Measurements from ENCODE around the gene THOC7. TPM values are rescaled to one million over a fixed set of nuclear protein-coding genes. Genes with fewer than 3 reads are reported as not detected.

THOC7 gene
- total RNA-seq, 1 donor from 2014 or later, result 141 TPM

GRCh38 chr3:63900459-63900858, 36.9 kb upstream of the THOC7 start:
- no peak for TF ChIP-seq CTCF (IDR thresholded peaks at IDR 0.05)
- DNase-seq (ENCODE audit: low spot score), result no peak
- no peak overlapping the region for H3K27ac ChIP-seq
- no peaks in the 10 kb centered on the region for H3F3A ChIP-seq (ENCODE audit: low read depth)
- no peak overlapping the region for H3K4me3 ChIP-seq
- Mint-ChIP-seq H3K36me3 (peaks cover 10% of the 10 kb centered on the region), H3K4me3 (no peak overlapping the region), H3K4me1 (peaks cover 3% of the 10 kb centered on the region), H3K27ac (no peak overlapping the region), H3K27me3 (ENCODE audit: insufficient read depth, low read depth) (peaks cover 2% of the 10 kb centered on the region), H3K9me3 (no peaks in the 10 kb centered on the region)
- H3K79me2 ChIP-seq (ENCODE audit: low read depth), result peaks cover 33% of the 10 kb centered on the region
- no peak overlapping the region for H3K4me2 ChIP-seq
- H3K36me3 ChIP-seq, result no peaks in the 10 kb centered on the region
- no peak overlapping the region for H3K9ac ChIP-seq
- H3K9me3 ChIP-seq (ENCODE audit: low read depth), result no peaks in the 10 kb centered on the region
- H3K4me1 ChIP-seq, result peaks cover 5% of the 10 kb centered on the region
- H3K27me3 ChIP-seq, result no peaks in the 10 kb centered on the region
- H2AFZ ChIP-seq (replicated peaks), result no peak overlapping the region
- no peaks in the 10 kb centered on the region for H4K20me1 ChIP-seq (ENCODE audit: low read depth)

DNA sequence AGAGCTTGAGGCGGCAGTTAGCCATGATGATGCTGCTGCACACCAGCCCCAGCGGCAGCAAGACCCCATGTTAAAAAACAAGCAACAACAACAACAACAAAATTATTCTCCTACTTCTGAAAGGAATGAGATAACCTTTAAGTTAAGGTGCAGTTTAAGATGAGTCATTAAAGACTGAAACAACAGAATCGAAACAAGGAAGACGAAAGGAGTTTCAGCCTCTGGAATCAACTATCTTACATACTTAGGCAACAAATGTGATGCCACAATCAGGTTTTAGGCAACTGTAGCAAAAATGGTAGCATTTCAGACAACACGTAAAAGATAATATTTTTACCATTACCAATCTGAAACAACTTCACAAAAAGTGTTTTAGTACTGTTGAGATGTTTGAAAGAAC, 36.4 kb upstream of the THOC7 start:
- no peaks in the 10 kb centered on the region for H3K36me3 ChIP-seq
- no peak overlapping the region for H3K4me3 ChIP-seq
- H3K27me3 ChIP-seq, result no peaks in the 10 kb centered on the region
- peaks cover 10% of the 10 kb centered on the region for H3K4me1 ChIP-seq
- H3K9ac ChIP-seq, result no peak overlapping the region
- H3K9me3 ChIP-seq (ENCODE audit: low read depth), result no peaks in the 10 kb centered on the region
- Mint-ChIP-seq H3K4me1 (peaks cover 3% of the 10 kb centered on the region), H3K9me3 (no peaks in the 10 kb centered on the region), H3K4me3 (no peak overlapping the region), H3K27ac (no peak overlapping the region), H3K27me3 (ENCODE audit: insufficient read depth, low read depth) (peaks cover 2% of the 10 kb centered on the region), H3K36me3 (peaks cover 10% of the 10 kb centered on the region)
- H3K79me2 ChIP-seq (ENCODE audit: low read depth), result peaks cover 33% of the 10 kb centered on the region
- no peak overlapping the region for H2AFZ ChIP-seq (replicated peaks)
- H3K27ac ChIP-seq, result no peak overlapping the region
- no peak overlapping the region for H3K4me2 ChIP-seq
- no peak for DNase-seq (ENCODE audit: low spot score)
- H3F3A ChIP-seq (ENCODE audit: low read depth), result no peaks in the 10 kb centered on the region
- no peaks in the 10 kb centered on the region for H4K20me1 ChIP-seq (ENCODE audit: low read depth)
- no peak for TF ChIP-seq CTCF (IDR thresholded peaks at IDR 0.05)
- no peak for TF ChIP-seq EZH2phosphoT487 (IDR thresholded peaks at IDR 0.05)
- no peak for TF ChIP-seq EZH2 (IDR thresholded peaks at IDR 0.05)

- peaks cover 7% of the 10 kb centered on the region for H3K4me1 Mint-ChIP-seq
- Histone ChIP-seq H3K27ac (no peak overlapping the region), H3K79me2 (ENCODE audit: low read depth) (peaks cover 27% of the 10 kb centered on the region), H3K4me2 (no peak overlapping the region), H3K4me1 (peaks cover 17% of the 10 kb centered on the region), H3K36me3 (no peaks in the 10 kb centered on the region), H2AFZ (replicated peaks) (no peak overlapping the region), H4K20me1 (ENCODE audit: low read depth) (peaks cover 4% of the 10 kb centered on the region), H3F3A (ENCODE audit: low read depth) (no peaks in the 10 kb centered on the region), H3K9me3 (ENCODE audit: low read depth) (no peaks in the 10 kb centered on the region), H3K27me3 (no peaks in the 10 kb centered on the region), H3K4me3 (no peak overlapping the region), H3K9ac (no peak overlapping the region)
- H3K27ac Mint-ChIP-seq, result no peak overlapping the region
- DNase-seq (ENCODE audit: low spot score), result no peak
- no peak overlapping the region for H3K4me3 Mint-ChIP-seq
- no peak for TF ChIP-seq EZH2phosphoT487 (IDR thresholded peaks at IDR 0.05)
- no peak for TF ChIP-seq CTCF (IDR thresholded peaks at IDR 0.05)
- TF ChIP-seq EZH2 (IDR thresholded peaks at IDR 0.05), result no peak
- peaks cover 2% of the 10 kb centered on the region for H3K27me3 Mint-ChIP-seq (ENCODE audit: insufficient read depth, low read depth)
- H3K36me3 Mint-ChIP-seq, result peaks cover 12% of the 10 kb centered on the region
- no peaks in the 10 kb centered on the region for H3K9me3 Mint-ChIP-seq
These were observed 32.9 kb upstream of the THOC7 start for GRCh38 chr3:63896332-63897030.
